ENCODE measurements around the gene RHOB. TPM values are rescaled to one million over a fixed set of nuclear protein-coding genes. Genes with fewer than 3 reads are reported as not detected.
A peak's percentile ranks its signal among the peaks of the same experiment; 100 is the strongest.
"Not testable (repeated sequence)": the region's sequence is repeated elsewhere in the genome, so short reads cannot be mapped to it uniquely, and the experiment has no call there.

RHOB gene
- total RNA-seq, 2 donors from 2014 or later = 391 to 554 TPM

GRCh38 chr2:20434588-20435294, 12.1 kb upstream of the RHOB start:
- H3K36me3 ChIP-seq = no peaks in the 10 kb centered on the region
- no peaks in the 10 kb centered on the region for H3K9me3 ChIP-seq
- intact Hi-C loops (cut with DNase I) = no loop called here
- no peak for DNase-seq (ENCODE audit: low spot score)
- H3K27ac ChIP-seq = peak overlapping the region; percentile 66 to 79
- H3K4me1 ChIP-seq (replicated peaks) = no peaks in the 10 kb centered on the region
- 76% methylated on average over 8 of the region's 8 CpGs for WGBS
- TF ChIP-seq POLR2AphosphoS5 (IDR thresholded peaks at IDR 0.05) (peak; percentile 84), POLR2A (IDR thresholded peaks at IDR 0.05) (no peak)
- no peak overlapping the region for H3K4me3 ChIP-seq
- H3K27me3 ChIP-seq (replicated peaks; ENCODE audit: insufficient read depth) = no peaks in the 10 kb centered on the region

- 87% methylated on average over 9 of the region's 9 CpGs for WGBS
- intact Hi-C loops (cut with DNase I); H3K27me3 ChIP-seq (replicated peaks; ENCODE audit: insufficient read depth); H3K9me3 ChIP-seq; H3K4me3 ChIP-seq; H3K36me3 ChIP-seq; H3K4me1 ChIP-seq (replicated peaks); DNase-seq (ENCODE audit: low spot score): not testable (repeated sequence)
- peak overlapping the region; percentile 66 to 79 for H3K27ac ChIP-seq
Measured at GRCh38 chr2:20435456-20435855, 11.4 kb upstream of the RHOB start.

GRCh38 chr2:20436716-20437470, 10.0 kb upstream of the RHOB start:
- TF ChIP-seq POLR2A (IDR thresholded peaks at IDR 0.05) (no peak), CTCF (IDR thresholded peaks at IDR 0.05) (no peak), POLR2AphosphoS5 (IDR thresholded peaks at IDR 0.05) (no peak)
- DNase-seq (ENCODE audit: low spot score) = no peak
- no peaks in the 10 kb centered on the region for H3K27me3 ChIP-seq (replicated peaks; ENCODE audit: insufficient read depth)
- H3K36me3 ChIP-seq = no peaks in the 10 kb centered on the region
- H3K4me3 ChIP-seq = no peak overlapping the region
- intact Hi-C loops (cut with DNase I) = no loop called here
- WGBS = 90% methylated on average over 7 of the region's 7 CpGs
- H3K4me1 ChIP-seq (replicated peaks) = no peaks in the 10 kb centered on the region
- H3K27ac ChIP-seq = no peak overlapping the region
- H3K9me3 ChIP-seq = no peaks in the 10 kb centered on the region

- WGBS = 29% methylated on average over 7 of the region's 7 CpGs
- no peak for DNase-seq (ENCODE audit: low spot score)
- intact Hi-C loops (cut with DNase I) = no loop called here
- TF ChIP-seq CTCF (IDR thresholded peaks at IDR 0.05) = no peak
- peak; percentile 99 for TF ChIP-seq POLR2AphosphoS5 (IDR thresholded peaks at IDR 0.05)
- peak; percentile 59 for TF ChIP-seq POLR2A (IDR thresholded peaks at IDR 0.05)
- H3K27ac ChIP-seq = peak overlapping the region; percentile 67 to 86
- no peaks in the 10 kb centered on the region for H3K27me3 ChIP-seq (replicated peaks; ENCODE audit: insufficient read depth)
- H3K4me3 ChIP-seq = no peak overlapping the region
- no peaks in the 10 kb centered on the region for H3K9me3 ChIP-seq
- H3K36me3 ChIP-seq = no peaks in the 10 kb centered on the region
- H3K4me1 ChIP-seq (replicated peaks) = peaks cover 3% of the 10 kb centered on the region
Measured at GRCh38 chr2:20438334-20439192, 8.3 kb upstream of the RHOB start.

- no peaks in the 10 kb centered on the region for H3K27me3 ChIP-seq (replicated peaks; ENCODE audit: insufficient read depth)
- intact Hi-C loops (cut with DNase I) = no loop called here
- peaks cover 6% of the 10 kb centered on the region for H3K4me1 ChIP-seq (replicated peaks)
- DNase-seq (ENCODE audit: low spot score) = no peak
- H3K27ac ChIP-seq = peak overlapping the region; percentile 67 to 86
- no peak overlapping the region for H3K4me3 ChIP-seq
- no peaks in the 10 kb centered on the region for H3K9me3 ChIP-seq
- TF ChIP-seq CTCF (IDR thresholded peaks at IDR 0.05) = no peak
- no peak for TF ChIP-seq POLR2AphosphoS5 (IDR thresholded peaks at IDR 0.05)
- no peak for TF ChIP-seq POLR2A (IDR thresholded peaks at IDR 0.05)
- WGBS = 56% methylated on average over 4 of the region's 4 CpGs
- H3K36me3 ChIP-seq = no peaks in the 10 kb centered on the region
Measured at GRCh38 chr2:20439193-20439475, 7.7 kb upstream of the RHOB start.

Data from prostate gland (tissue), 2 donors.